Esophagus muscularis mucosa (tissue), 4 donors: ENCODE data around the gene BLOC1S6. TPM values are rescaled to one million over a fixed set of nuclear protein-coding genes. Genes with fewer than 3 reads are reported as not detected.

Experiments used
- DNase-seq: peaks from one replicate; pipeline ENCODE4 v3.0.0-alpha.2; 2017; ENCODE audit errors: extremely low spot score
- H3K27ac ChIP-seq, 4 donors: fragments of 200-600 bp; sonication (generic); replicated peaks in 1 of 4; 1 replicate in 3 of 4; 2 replicates in 1 of 4; pipeline ENCODE4 v1.5.1; 2016 to 2019; ENCODE audit warnings: mild to moderate bottlenecking in 1 of 4
- H3K27me3 ChIP-seq, 4 donors: fragments of 200-600 bp; sonication (generic); one replicate each; pipeline versions ENCODE4 v1.5.1 to v1.6.0; 2016 to 2019
- H3K36me3 ChIP-seq, 4 donors: fragments of 200-600 bp; sonication (generic); one replicate each; pipeline ENCODE4 v1.5.1; 2016 to 2019
- H3K4me1 ChIP-seq, 4 donors: fragments of 200-600 bp; sonication (generic); one replicate each; pipeline ENCODE4 v1.5.1; 2016 to 2019
- H3K4me3 ChIP-seq, 4 donors: fragments of 200-600 bp; sonication (generic); 1 replicate in 2 of 4; 2 replicates in 2 of 4; pipeline ENCODE4 v1.5.1; 2016 to 2019; ENCODE audit warnings: mild to moderate bottlenecking in 4 of 4, moderate library complexity in 1 of 4
- H3K9me3 ChIP-seq, 4 donors: fragments of 200-600 bp; sonication (generic); 1 replicate in 3 of 4; 2 replicates in 1 of 4; pipeline ENCODE4 v1.5.1; 2016 to 2019
- EP300 ChIP-seq: sonication (generic); formaldehyde crosslinking; IDR thresholded peaks from one replicate; pipeline ENCODE4 v1.6.1; 2017; ENCODE audit warnings: antibody characterized with exemption
- POLR2A ChIP-seq: fragments of 450-650 bp; IDR thresholded peaks from one replicate; pipeline ENCODE4 v1.6.1; 2017; ENCODE audit warnings: antibody characterized with exemption, moderate library complexity, mild to moderate bottlenecking, low read depth
- POLR2AphosphoS5 ChIP-seq, 2 donors: sonication (generic); formaldehyde crosslinking; IDR thresholded peaks; one replicate each; pipeline ENCODE4 v1.6.1; 2017; ENCODE audit warnings: antibody characterized with exemption in 2 of 2
- WGBS: methylation state at CpG from one replicate; pipeline ENCODE4 v1.1.5; 2018; 5-methylcytosine and 5-hydroxymethylcytosine counted together
- intact Hi-C: fragments of 100-400 bp; cut with DNase I; formaldehyde crosslinking; loops from one replicate; pipeline ENCODE4 v1.15.1; 2023
- total RNA-seq, 4 donors: library from RNA; depleted of rRNA; stranded (reverse); fragments of >200 nt; gene quantifications; one replicate each; pipeline versions ENCODE4 v1.1.0 to v1.2.1, GENCODE V29; 2016
- TF ChIP-seq, protein P1 (sequence below), 3 experiments: fragments of 200-600 bp in 2 of 3; fragments of 450-650 bp in 1 of 3; sonication (generic) in 2 of 3; IDR thresholded peaks; one replicate each; pipeline ENCODE4 v1.5.1; 2017 to 2019; ENCODE audit warnings: antibody characterized with exemption in 3 of 3, mild to moderate bottlenecking in 2 of 3, moderate library complexity in 1 of 3

Gene BLOC1S6, protein sequence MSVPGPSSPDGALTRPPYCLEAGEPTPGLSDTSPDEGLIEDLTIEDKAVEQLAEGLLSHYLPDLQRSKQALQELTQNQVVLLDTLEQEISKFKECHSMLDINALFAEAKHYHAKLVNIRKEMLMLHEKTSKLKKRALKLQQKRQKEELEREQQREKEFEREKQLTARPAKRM
- 10 to 100 TPM; 37.5 to 58.1 (median 49.2) TPM for total RNA-seq

GRCh38 chr15:45587095-45587862 lies at the start of gene BLOC1S6:
Gene BLOC1S6, plus strand, starts transcription at chr15:45587379. Its CDS starts 65 bp downstream, at chr15:45587444.
- peak; percentile 84 to 93 for TF ChIP-seq POLR2AphosphoS5 (IDR thresholded peaks at IDR 0.05)
- TF ChIP-seq, protein P1, sequence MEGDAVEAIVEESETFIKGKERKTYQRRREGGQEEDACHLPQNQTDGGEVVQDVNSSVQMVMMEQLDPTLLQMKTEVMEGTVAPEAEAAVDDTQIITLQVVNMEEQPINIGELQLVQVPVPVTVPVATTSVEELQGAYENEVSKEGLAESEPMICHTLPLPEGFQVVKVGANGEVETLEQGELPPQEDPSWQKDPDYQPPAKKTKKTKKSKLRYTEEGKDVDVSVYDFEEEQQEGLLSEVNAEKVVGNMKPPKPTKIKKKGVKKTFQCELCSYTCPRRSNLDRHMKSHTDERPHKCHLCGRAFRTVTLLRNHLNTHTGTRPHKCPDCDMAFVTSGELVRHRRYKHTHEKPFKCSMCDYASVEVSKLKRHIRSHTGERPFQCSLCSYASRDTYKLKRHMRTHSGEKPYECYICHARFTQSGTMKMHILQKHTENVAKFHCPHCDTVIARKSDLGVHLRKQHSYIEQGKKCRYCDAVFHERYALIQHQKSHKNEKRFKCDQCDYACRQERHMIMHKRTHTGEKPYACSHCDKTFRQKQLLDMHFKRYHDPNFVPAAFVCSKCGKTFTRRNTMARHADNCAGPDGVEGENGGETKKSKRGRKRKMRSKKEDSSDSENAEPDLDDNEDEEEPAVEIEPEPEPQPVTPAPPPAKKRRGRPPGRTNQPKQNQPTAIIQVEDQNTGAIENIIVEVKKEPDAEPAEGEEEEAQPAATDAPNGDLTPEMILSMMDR (IDR thresholded peaks at IDR 0.05): no peak
- DNase-seq: peak; percentile 99
- peaks cover 27 to 60% (median 56%) of the 10 kb centered on the region in 4 donors for H3K4me1 ChIP-seq
- 0% methylated on average over 11 of the region's 62 CpGs for WGBS
- no peaks in the 10 kb centered on the region for H3K9me3 ChIP-seq
- H3K27ac ChIP-seq: peak within 1 kb of the TSS; percentile 93 to 99 (median 98)
- H3K27me3 ChIP-seq: no peaks in the 10 kb centered on the region
- no peaks in the 10 kb centered on the region for H3K36me3 ChIP-seq
- intact Hi-C loops: loop anchor here (2.0 to 10.0 kb wide), 2 partner anchors 48 to 64 kb away; partner anchors contain the start of genes SLC30A4 and SQOR
- peak within 1 kb of the TSS; percentile 70 to 96 (median 88) for H3K4me3 ChIP-seq

DNA sequence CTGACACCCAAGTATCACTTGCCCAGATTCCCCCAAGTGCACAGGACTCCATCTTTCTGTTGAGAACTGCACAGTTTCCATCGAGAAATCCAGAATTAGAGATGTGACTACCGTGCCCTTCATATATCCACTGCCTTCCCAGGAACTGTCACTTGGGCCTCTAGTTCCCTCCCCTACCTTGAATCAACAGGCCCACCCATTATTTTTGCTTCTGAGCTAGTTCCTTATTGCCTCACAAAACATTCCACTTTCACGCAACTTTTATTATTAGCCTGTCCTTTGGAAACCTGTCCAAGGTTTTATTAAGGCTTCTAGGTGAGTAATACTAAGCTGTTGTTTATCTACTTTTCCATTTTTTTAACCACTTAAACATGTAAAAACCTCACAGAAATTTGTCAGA lies 47.5 kb upstream of the BLOC1S6 start:
- peaks cover 0 to 6% (median 3%) of the 10 kb centered on the region in 4 donors for H3K4me1 ChIP-seq
- no peak for TF ChIP-seq EP300
- TF ChIP-seq, protein P1 (IDR thresholded peaks at IDR 0.05): no peak
- no peak for TF ChIP-seq POLR2A
- TF ChIP-seq POLR2AphosphoS5 (IDR thresholded peaks at IDR 0.05): no peak
- H3K27ac ChIP-seq: no peak overlapping the region
- H3K27me3 ChIP-seq: no peaks in the 10 kb centered on the region
- intact Hi-C loops: no loop called here
- 95% methylated on average over 3 of the region's 3 CpGs for WGBS
- H3K9me3 ChIP-seq: no peaks in the 10 kb centered on the region
- no peak overlapping the region for H3K4me3 ChIP-seq
- no peak for DNase-seq
- no peaks in the 10 kb centered on the region for H3K36me3 ChIP-seq

DNA sequence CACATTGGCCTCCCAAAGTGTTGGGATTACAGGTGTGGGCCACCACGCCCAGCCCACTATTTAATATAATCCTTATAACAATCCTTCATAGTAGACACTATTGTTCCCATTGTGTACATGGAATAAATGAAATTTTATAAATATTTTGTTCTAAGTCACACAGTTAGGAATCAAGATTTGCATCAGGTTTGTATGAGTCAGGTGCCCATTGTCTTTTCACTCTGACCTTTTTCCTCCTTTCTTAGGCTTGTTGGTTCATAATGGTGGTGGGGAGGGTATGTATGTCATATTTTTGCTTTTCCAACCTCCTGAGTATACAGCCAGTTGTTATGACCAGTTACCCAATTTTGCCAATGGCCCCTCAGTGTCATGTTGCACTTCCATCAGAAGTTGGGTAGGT lies 46.6 kb upstream of the BLOC1S6 start:
- intact Hi-C loops: no loop called here
- H3K4me1 ChIP-seq: peaks cover 0 to 6% (median 3%) of the 10 kb centered on the region in 4 donors
- H3K4me3 ChIP-seq: no peak overlapping the region
- H3K27ac ChIP-seq: no peak overlapping the region
- whole genome bisulfite sequencing: 100% methylated on average over 1 of the region's 1 CpG
- no peaks in the 10 kb centered on the region for H3K36me3 ChIP-seq
- no peaks in the 10 kb centered on the region for H3K27me3 ChIP-seq
- H3K9me3 ChIP-seq: no peaks in the 10 kb centered on the region
- TF ChIP-seq, protein P1 (IDR thresholded peaks at IDR 0.05): no peak
- no peak for TF ChIP-seq EP300
- no peak for TF ChIP-seq POLR2A
- no peak for TF ChIP-seq POLR2AphosphoS5 (IDR thresholded peaks at IDR 0.05)
- DNase-seq: no peak

DNA sequence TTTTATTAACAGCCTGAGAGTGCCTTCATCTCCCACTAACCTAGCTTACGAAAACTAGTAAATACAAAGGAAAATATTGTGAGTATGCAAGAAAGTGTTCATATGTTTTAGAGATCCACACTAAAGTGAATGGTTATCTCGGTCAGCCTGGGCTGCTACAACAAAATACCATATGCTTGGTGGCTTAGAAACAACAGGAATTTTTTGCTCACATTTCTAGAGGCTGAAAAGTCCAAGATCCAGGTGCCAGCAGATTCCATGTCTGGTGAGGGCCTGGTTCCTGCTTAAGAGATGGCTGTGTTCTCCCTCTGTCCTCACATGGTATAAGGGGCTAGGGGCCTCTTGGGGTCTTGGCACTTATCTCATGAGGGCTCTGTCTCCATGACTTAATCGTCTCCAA lies 44.1 kb upstream of the BLOC1S6 start:
- 93% methylated on average over 3 of the region's 3 CpGs for WGBS
- no peaks in the 10 kb centered on the region for H3K36me3 ChIP-seq
- TF ChIP-seq POLR2AphosphoS5 (IDR thresholded peaks at IDR 0.05) (no peak), EP300 (no peak), POLR2A (no peak)
- TF ChIP-seq, protein P1 (IDR thresholded peaks at IDR 0.05): no peak
- H3K27me3 ChIP-seq: no peaks in the 10 kb centered on the region
- H3K4me3 ChIP-seq: no peak overlapping the region
- H3K9me3 ChIP-seq: no peaks in the 10 kb centered on the region
- no peaks in the 10 kb centered on the region for H3K4me1 ChIP-seq
- H3K27ac ChIP-seq: no peak overlapping the region
- intact Hi-C loops: no loop called here
- no peak for DNase-seq
